DND-41 (cell line): ENCODE measurements around the gene PSD4.

Experiments
- CTCF ChIP-seq: IDR thresholded peaks from 2 replicates; pipeline ENCODE4 v1.5.1; 2012; ENCODE audit warnings: borderline replicate concordance, low read length, moderate library complexity, mild to moderate bottlenecking; ENCODE audit not compliant: poor library complexity, severe bottlenecking; ENCODE audit errors: extremely low read depth
- EZH2 ChIP-seq: IDR thresholded peaks from 3 replicates; pipeline ENCODE4 v1.6.1; 2012; ENCODE audit warnings: borderline replicate concordance, low read depth, mild to moderate bottlenecking, moderate library complexity, low read length, inconsistent platforms; ENCODE audit not compliant: severe bottlenecking

GRCh38 chr2:113218283-113219091, 44.7 kb downstream of the PSD4 start:
- TF ChIP-seq CTCF (no peak), EZH2 (no peak)
